OCI-LY1 (cell line): Measurements from ENCODE around the gene LDHA.

ENCODE experiments used
- CTCF ChIP-seq: fragments of 200-600 bp; sonication (generic), shearing (Covaris generic); IDR thresholded peaks from 2 replicates; pipeline ENCODE4 v1.5.1; 2017; ENCODE audit warnings: mild to moderate bottlenecking, antibody characterized with exemption, low read length, moderate library complexity, mixed read lengths
- EZH2 ChIP-seq: fragments of 200-600 bp; sonication (generic), shearing (Covaris generic); IDR thresholded peaks from 2 replicates; pipeline ENCODE4 v1.8.0; 2017; ENCODE audit warnings: borderline replicate concordance, mixed run types, mild to moderate bottlenecking, antibody characterized with exemption, low read length, moderate library complexity, mixed read lengths

GRCh38 chr11:18419040-18419439 lies 24.7 kb downstream of the LDHA start:
- no peak for TF ChIP-seq CTCF
- no peak for TF ChIP-seq EZH2
